Midbrain (tissue), 1 donor: Measurements from ENCODE around the gene FBN2.

Experiments used
- DNase-seq: peaks from one replicate; lab custom pipeline; 2025; lab: John Stamatoyannopoulos, UW

Gene FBN2

GRCh38 chr5:128538000-128538249, at the start of gene FBN2:
Gene FBN2 (minus strand): TSS chr5:128538245. CDS start chr5:128537603, 642 bp downstream.
- no peak for DNase-seq

- no peak for DNase-seq
These were observed 49.2 kb upstream of the FBN2 start for GRCh38 chr5:128587275-128587674.

- DNase-seq = no peak
These were observed 48.8 kb upstream of the FBN2 start for GRCh38 chr5:128586848-128587247.

GRCh38 chr5:128579639-128580038, 41.6 kb upstream of the FBN2 start:
- DNase-seq = no peak

GRCh38 chr5:128579093-128579492, 41.0 kb upstream of the FBN2 start:
- DNase-seq = no peak

GRCh38 chr5:128574041-128574440, 36.0 kb upstream of the FBN2 start:
- DNase-seq = no peak

GRCh38 chr5:128572930-128573319, 34.9 kb upstream of the FBN2 start:
- no peak for DNase-seq

GRCh38 chr5:128572051-128572929, 34.2 kb upstream of the FBN2 start:
- no peak for DNase-seq

- DNase-seq = no peak
These were observed 28.1 kb upstream of the FBN2 start for GRCh38 chr5:128566178-128566577.

GRCh38 chr5:128559300-128560297, 21.6 kb upstream of the FBN2 start:
- DNase-seq = no peak

- DNase-seq = no peak
These were observed 15.7 kb upstream of the FBN2 start for GRCh38 chr5:128553747-128554146.

GRCh38 chr5:128551476-128551875, 13.4 kb upstream of the FBN2 start:
- no peak for DNase-seq

- DNase-seq = no peak
These were observed 11.5 kb upstream of the FBN2 start for GRCh38 chr5:128549496-128549895.

GRCh38 chr5:128546658-128547281, 8.7 kb upstream of the FBN2 start:
- no peak for DNase-seq

GRCh38 chr5:128541385-128541784, 3.3 kb upstream of the FBN2 start:
- no peak for DNase-seq

GRCh38 chr5:128539038-128539429, 989 bp upstream of the FBN2 start:
- no peak for DNase-seq

- no peak for DNase-seq
These were observed 399 bp upstream of the FBN2 start for GRCh38 chr5:128538250-128539037.

- DNase-seq = no peak
These were observed 635 bp downstream of the FBN2 start for GRCh38 chr5:128537221-128537999.

- no peak for DNase-seq
These were observed 1.5 kb downstream of the FBN2 start for GRCh38 chr5:128536254-128537220.

- no peak for DNase-seq
These were observed 2.8 kb downstream of the FBN2 start for GRCh38 chr5:128535251-128535650.
